Body of pancreas (tissue), 4 donors: Measurements from ENCODE around the gene TTC9B. TPM values are rescaled to one million over a fixed set of nuclear protein-coding genes. Genes with fewer than 3 reads are reported as not detected.

Experiments
- ATAC-seq: fragments of 150-250 bp; one replicate; pipeline ENCODE4 v1.9.1; 2016
- DNase-seq, 4 donors: peaks; one replicate each; pipeline ENCODE4 v3.0.0-alpha.2; 2019
- H3K27ac ChIP-seq, 4 donors: fragments of 200-600 bp; sonication (generic); 1 replicate in 3 of 4; 2 replicates in 1 of 4; pipeline versions ENCODE4 v1.5.1 to v1.6.1; 2016 to 2019; ENCODE audit warnings: mild to moderate bottlenecking in 1 of 4, mixed read lengths in 1 of 4, moderate library complexity in 1 of 4
- H3K27me3 ChIP-seq, 2 donors: fragments of 200-600 bp; sonication (generic); one replicate each; pipeline ENCODE4 v1.6.0; 2016; ENCODE audit warnings: mild to moderate bottlenecking in 1 of 2
- H3K36me3 ChIP-seq, 2 donors: fragments of 200-600 bp; sonication (generic); replicated peaks in 1 of 2; 2 replicates each; pipeline ENCODE4 v1.5.1; 2016; ENCODE audit warnings: low read depth in 2 of 2; ENCODE audit not compliant: insufficient read depth in 1 of 2
- H3K4me1 ChIP-seq: fragments of 200-600 bp; sonication (generic); one replicate; pipeline ENCODE4 v1.6.0; 2016
- H3K4me3 ChIP-seq, 2 donors: fragments of 200-600 bp; sonication (generic); 1 replicate in 1 of 2; 2 replicates in 1 of 2; pipeline ENCODE4 v1.5.1; 2016 to 2019
- H3K9me3 ChIP-seq, 3 donors: fragments of 200-600 bp; sonication (generic); 1 replicate in 2 of 3; 2 replicates in 1 of 3; pipeline ENCODE4 v1.5.1; 2016
- POLR2A ChIP-seq, 3 donors: fragments of 450-650 bp; IDR thresholded peaks; one replicate each; pipeline ENCODE4 v1.6.1; 2016; ENCODE audit warnings: antibody characterized with exemption in 3 of 3, mild to moderate bottlenecking in 2 of 3
- WGBS, 2 donors: methylation state at CpG; one replicate each; pipeline ENCODE4 v1.1.5; 2017; 5-methylcytosine and 5-hydroxymethylcytosine counted together
- intact Hi-C: fragments of 100-400 bp; cut with DNase I; formaldehyde crosslinking; loops from one replicate; pipeline ENCODE4 v1.15.1; 2023
- total RNA-seq, 2 donors: library from RNA; depleted of rRNA; stranded (reverse); fragments of >200 nt; gene quantifications; one replicate each; pipeline ENCODE4 v1.1.0, GENCODE V29; 2016
- TF ChIP-seq, protein P1 (sequence below), 7 experiments: fragments of 450-650 bp in 4 of 7; fragments of 200-600 bp in 3 of 7; sonication (generic) in 3 of 7; IDR thresholded peaks; one replicate each; pipeline ENCODE4 v1.5.1; 2016 to 2019; ENCODE audit warnings: antibody characterized with exemption in 7 of 7

The TTC9B gene
- total RNA-seq, 2 donors from 2014 or later: not detected

DNA sequence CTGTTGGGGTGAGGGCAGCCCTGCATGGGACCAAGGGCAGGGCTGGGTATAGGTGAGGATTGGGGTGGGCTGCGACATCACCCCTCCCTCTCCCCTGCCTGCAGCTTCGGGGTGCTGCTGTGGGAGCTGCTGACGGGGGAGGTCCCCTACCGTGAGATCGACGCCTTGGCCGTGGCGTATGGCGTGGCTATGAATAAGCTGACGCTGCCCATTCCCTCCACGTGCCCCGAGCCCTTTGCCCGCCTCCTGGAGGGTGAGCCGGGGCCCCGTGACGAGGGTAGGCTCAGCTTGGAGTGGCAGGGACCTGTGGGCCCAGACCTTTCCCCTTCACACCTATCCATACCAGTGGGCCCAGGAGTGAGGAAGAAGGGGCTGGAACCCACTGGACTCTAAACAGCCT is 13.8 kb downstream of the TTC9B start:
- H3K4me1 ChIP-seq: no peaks in the 10 kb centered on the region
- TF ChIP-seq, protein P1, sequence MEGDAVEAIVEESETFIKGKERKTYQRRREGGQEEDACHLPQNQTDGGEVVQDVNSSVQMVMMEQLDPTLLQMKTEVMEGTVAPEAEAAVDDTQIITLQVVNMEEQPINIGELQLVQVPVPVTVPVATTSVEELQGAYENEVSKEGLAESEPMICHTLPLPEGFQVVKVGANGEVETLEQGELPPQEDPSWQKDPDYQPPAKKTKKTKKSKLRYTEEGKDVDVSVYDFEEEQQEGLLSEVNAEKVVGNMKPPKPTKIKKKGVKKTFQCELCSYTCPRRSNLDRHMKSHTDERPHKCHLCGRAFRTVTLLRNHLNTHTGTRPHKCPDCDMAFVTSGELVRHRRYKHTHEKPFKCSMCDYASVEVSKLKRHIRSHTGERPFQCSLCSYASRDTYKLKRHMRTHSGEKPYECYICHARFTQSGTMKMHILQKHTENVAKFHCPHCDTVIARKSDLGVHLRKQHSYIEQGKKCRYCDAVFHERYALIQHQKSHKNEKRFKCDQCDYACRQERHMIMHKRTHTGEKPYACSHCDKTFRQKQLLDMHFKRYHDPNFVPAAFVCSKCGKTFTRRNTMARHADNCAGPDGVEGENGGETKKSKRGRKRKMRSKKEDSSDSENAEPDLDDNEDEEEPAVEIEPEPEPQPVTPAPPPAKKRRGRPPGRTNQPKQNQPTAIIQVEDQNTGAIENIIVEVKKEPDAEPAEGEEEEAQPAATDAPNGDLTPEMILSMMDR (IDR thresholded peaks at IDR 0.05): no peak
- no peak for TF ChIP-seq POLR2A (IDR thresholded peaks at IDR 0.05)
- ATAC-seq (no peak), DNase-seq (no peak)
- 94 to 95% methylated on average over 12 to 16 of the region's 16 CpGs for WGBS, 2 donors
- H3K27me3 ChIP-seq: no peaks in the 10 kb centered on the region
- no peak overlapping the region for H3K4me3 ChIP-seq
- H3K36me3 ChIP-seq: no peaks in the 10 kb centered on the region
- intact Hi-C loops: no loop called here
- H3K9me3 ChIP-seq: no peaks in the 10 kb centered on the region
- H3K27ac ChIP-seq: no peak overlapping the region

DNA sequence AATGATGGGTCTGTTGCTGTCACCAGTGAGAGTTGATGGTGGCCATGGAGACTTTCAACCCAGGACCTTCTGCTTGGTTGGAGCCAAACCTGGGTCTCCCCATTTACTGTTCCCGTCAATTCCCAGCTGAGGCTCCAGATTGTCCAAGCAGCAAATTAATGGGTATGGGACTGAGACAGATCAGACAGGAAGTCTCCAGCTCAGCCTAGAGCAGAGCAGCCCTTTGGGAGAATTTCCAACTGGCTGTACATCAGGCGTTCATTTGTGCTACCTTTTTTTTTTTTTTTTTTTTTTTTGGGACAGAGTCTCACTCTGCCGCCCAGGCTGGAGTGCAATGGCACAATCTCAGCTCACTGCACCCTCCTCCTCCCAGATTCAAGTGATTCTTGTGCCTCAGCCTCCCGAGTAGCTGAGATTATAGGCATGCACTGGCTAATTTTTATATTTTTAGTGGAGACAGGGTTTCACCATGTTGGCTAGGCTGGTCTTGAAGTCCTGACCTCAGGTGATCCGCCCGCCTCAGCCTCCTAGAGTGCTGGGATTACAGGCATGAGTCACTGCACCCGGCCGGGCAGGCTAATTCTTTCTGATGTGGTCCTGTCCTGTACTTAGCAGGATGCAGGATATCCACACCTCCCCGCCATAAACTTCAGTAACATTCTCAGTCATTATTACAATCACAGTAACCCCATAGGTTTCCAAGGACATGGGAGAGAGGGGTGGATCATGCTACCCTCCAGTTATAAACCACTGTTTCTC is 17.7 kb downstream of the TTC9B start:
- DNase-seq (no peak), ATAC-seq (no peak)
- Histone ChIP-seq H3K27ac (no peak overlapping the region), H3K36me3 (no peaks in the 10 kb centered on the region), H3K27me3 (no peaks in the 10 kb centered on the region), H3K9me3 (no peaks in the 10 kb centered on the region), H3K4me3 (no peak overlapping the region), H3K4me1 (no peaks in the 10 kb centered on the region)
- TF ChIP-seq, protein P1 (IDR thresholded peaks at IDR 0.05): no peak
- no peak for TF ChIP-seq POLR2A (IDR thresholded peaks at IDR 0.05)
- WGBS, 2 donors: 85 to 96% methylated on average over 8 to 9 of the region's 9 CpGs
- intact Hi-C loops: no loop called here

DNA sequence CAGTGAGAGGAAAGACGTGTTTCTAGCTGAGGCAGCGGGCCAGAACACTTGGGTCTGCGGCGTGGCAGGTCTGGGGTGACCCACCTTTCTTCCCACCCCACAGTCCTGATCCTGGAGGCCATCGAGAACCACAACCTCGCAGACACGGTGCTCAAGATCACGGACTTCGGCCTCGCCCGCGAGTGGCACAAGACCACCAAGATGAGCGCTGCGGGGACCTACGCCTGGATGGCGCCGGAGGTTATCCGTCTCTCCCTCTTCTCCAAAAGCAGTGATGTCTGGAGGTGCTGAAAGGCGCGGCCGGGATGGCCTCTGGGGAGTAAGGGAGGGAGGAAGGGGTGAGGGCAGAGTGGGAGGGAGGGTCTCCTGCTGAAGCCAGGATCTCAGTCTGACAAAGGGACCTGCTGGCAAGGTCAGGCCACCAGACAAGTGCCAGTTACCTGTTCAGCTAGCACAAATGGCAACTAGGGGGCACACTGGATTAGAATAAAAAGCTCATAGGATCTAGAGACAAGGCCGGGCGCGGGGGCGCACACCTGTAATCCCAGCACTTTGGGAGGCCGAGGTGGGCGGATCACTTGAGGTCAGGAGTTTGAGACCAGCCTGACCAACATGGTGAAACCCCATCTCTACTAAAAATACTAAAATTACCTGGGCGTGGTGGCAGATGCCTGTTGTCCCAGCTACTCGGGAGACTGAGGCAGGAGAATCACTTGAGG is 19.8 kb downstream of the TTC9B start:
- 95 to 98% methylated on average over 21 to 29 of the region's 29 CpGs for WGBS, 2 donors
- no peak for TF ChIP-seq POLR2A (IDR thresholded peaks at IDR 0.05)
- TF ChIP-seq, protein P1 (IDR thresholded peaks at IDR 0.05): no peak
- H3K27ac ChIP-seq: no peak overlapping the region
- H3K27me3 ChIP-seq: no peaks in the 10 kb centered on the region
- DNase-seq (no peak), ATAC-seq (no peak)
- H3K4me3 ChIP-seq: no peak overlapping the region
- intact Hi-C loops: no loop called here
- no peaks in the 10 kb centered on the region for H3K36me3 ChIP-seq
- H3K9me3 ChIP-seq: no peaks in the 10 kb centered on the region
- H3K4me1 ChIP-seq: peaks cover 2% of the 10 kb centered on the region

DNA sequence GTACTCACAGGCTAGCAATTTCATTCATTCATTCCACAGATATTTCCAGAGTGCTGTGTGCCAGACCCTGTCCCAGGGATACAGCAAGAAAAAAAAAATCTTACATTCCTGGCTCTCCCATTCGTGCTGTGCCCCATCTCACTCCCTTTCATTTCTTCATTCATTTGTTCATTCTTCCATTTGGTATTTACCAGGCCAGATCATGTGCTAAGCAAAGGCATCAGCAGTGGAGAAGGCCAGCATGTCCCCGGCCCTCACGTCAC is 24.7 kb downstream of the TTC9B start:
- no peak for ATAC-seq
- Histone ChIP-seq H3K9me3 (no peaks in the 10 kb centered on the region), H3K27ac (no peak overlapping the region), H3K27me3 (no peaks in the 10 kb centered on the region), H3K36me3 (no peaks in the 10 kb centered on the region), H3K4me1 (peaks cover 25% of the 10 kb centered on the region), H3K4me3 (no peak overlapping the region)
- WGBS, 2 donors: 85 to 86% methylated on average over 3 of the region's 3 CpGs
- no peak for DNase-seq
- intact Hi-C loops: no loop called here
- no peak for TF ChIP-seq POLR2A (IDR thresholded peaks at IDR 0.05)
- TF ChIP-seq, protein P1 (IDR thresholded peaks at IDR 0.05): no peak
